Spleen (tissue), 11 donors: ENCODE measurements around the gene MAGOHB. TPM values are rescaled to one million over a fixed set of nuclear protein-coding genes. Genes with fewer than 3 reads are reported as not detected.
"Not testable (repeated sequence)": the region's sequence is repeated elsewhere in the genome, so short reads cannot be mapped to it uniquely, and the experiment has no call there.

Experiments
- DNase-seq: peaks from one replicate; pipeline ENCODE4 v3.0.0-alpha.2; 2020
- H3K27ac ChIP-seq, 8 donors: fragments of 200-600 bp; sonication (generic) in 7 of 8; 1 replicate in 4 of 8; 2 replicates in 4 of 8; pipeline versions ENCODE4 v1.5.0 to v1.8.0; 2016 to 2021; ENCODE audit warnings: inconsistent platforms in 4 of 8, mild to moderate bottlenecking in 4 of 8, moderate library complexity in 1 of 8
- H3K27me3 ChIP-seq, 7 donors: fragments of 200-600 bp; sonication (generic) in 6 of 7; replicated peaks in 1 of 7; 1 replicate in 4 of 7; 2 replicates in 3 of 7; pipeline versions ENCODE4 v1.5.0 to v1.8.0; 2016 to 2021; ENCODE audit warnings: inconsistent platforms in 3 of 7, mild to moderate bottlenecking in 1 of 7
- H3K36me3 ChIP-seq, 6 donors: fragments of 200-600 bp; sonication (generic) in 5 of 6; 1 replicate in 4 of 6; 2 replicates in 2 of 6; pipeline versions ENCODE4 v1.5.0 to v1.8.0; 2016 to 2021; ENCODE audit warnings: inconsistent platforms in 2 of 6
- H3K4me1 ChIP-seq, 6 donors: fragments of 200-600 bp; sonication (generic) in 5 of 6; 1 replicate in 3 of 6; 2 replicates in 3 of 6; pipeline versions ENCODE4 v1.5.0 to v1.8.0; 2016 to 2021; ENCODE audit warnings: inconsistent platforms in 3 of 6
- H3K4me3 ChIP-seq, 8 donors: fragments of 200-600 bp; sonication (generic) in 7 of 8; 1 replicate in 4 of 8; 2 replicates in 4 of 8; pipeline versions ENCODE4 v1.5.0 to v1.8.0; 2016 to 2021; ENCODE audit warnings: inconsistent platforms in 4 of 8, mild to moderate bottlenecking in 4 of 8, moderate library complexity in 2 of 8
- H3K9me3 ChIP-seq, 8 donors: fragments of 200-600 bp; sonication (generic) in 7 of 8; 1 replicate in 4 of 8; 2 replicates in 4 of 8; pipeline versions ENCODE4 v1.5.0 to v1.8.0; 2016 to 2021; ENCODE audit warnings: inconsistent platforms in 4 of 8
- POLR2A ChIP-seq, 3 donors: fragments of 450-650 bp; IDR thresholded peaks; one replicate each; pipeline ENCODE4 v1.5.1; 2017; ENCODE audit warnings: antibody characterized with exemption in 3 of 3, mild to moderate bottlenecking in 1 of 3
- POLR2AphosphoS5 ChIP-seq, 3 donors: sonication (generic); formaldehyde crosslinking; IDR thresholded peaks; one replicate each; pipeline ENCODE4 v1.5.1; 2017; ENCODE audit warnings: antibody characterized with exemption in 3 of 3
- WGBS, 5 donors: extraction: QIAGEN DNeasy Blood & Tissue Kit in 3 of 5; methylation state at CpG; one replicate each; pipeline versions ENCODE4 v1.1.5 to v1.1.7; 2013 to 2018; 5-methylcytosine and 5-hydroxymethylcytosine counted together
- intact Hi-C: fragments of 100-400 bp; cut with DNase I; formaldehyde crosslinking; loops from one replicate; pipeline ENCODE4 v1.15.0; 2023; ENCODE audit warnings: low total_unique reads
- polyA plus RNA-seq, 3 donors: library from polyadenylated mRNA; stranded (reverse); fragments of 200-250 nt; gene quantifications; one replicate each; pipeline ENCODE4 v1.2.1, GENCODE V29; 2013
- total RNA-seq, 7 donors: library from RNA; depleted of rRNA in 3 of 7; stranded (reverse); fragments of >200 nt in 3 of 7; fragmentation: NEBNext Ultra II Directional in 4 of 7; extraction: Animal tissue kit (Norgen Biotek cat#: 25700) in 4 of 7; gene quantifications; one replicate each; pipeline versions ENCODE4 v1.1.0 to v1.2.1, GENCODE V29; 2016 to 2021
- TF ChIP-seq, protein P1 (sequence below), 11 experiments: fragments of 200-600 bp in 7 of 11; fragments of 450-650 bp in 4 of 11; sonication (generic) in 4 of 11; IDR thresholded peaks in 8 of 11; conservative IDR thresholded peaks in 3 of 11; 1 replicate in 7 of 11; 2 replicates in 4 of 11; pipeline versions ENCODE4 v1.4.0 to v1.8.0; 2016 to 2021; ENCODE audit warnings: antibody characterized with exemption in 11 of 11, inconsistent platforms in 4 of 11, mild to moderate bottlenecking in 1 of 11
- donor health status: healthy with polysubstance abuse.
- donor health status: DM: no; HTN: no; CAD: no; lungs with moderate emphysema.
- donor health status: DM: no; HTN: no; CAD: no.
- donor health status: Bipolar disorder and iron deficiency.
- donor health status: healthy.
- donor health status: DM: no; HTN: no; CAD: no.
- donor health status: DM: yes; HTN: yes; CAD: no.

The MAGOHB gene
- total and polyA plus RNA-seq, 10 donors = 12.6 to 27.1 (median 20.0) TPM

DNA sequence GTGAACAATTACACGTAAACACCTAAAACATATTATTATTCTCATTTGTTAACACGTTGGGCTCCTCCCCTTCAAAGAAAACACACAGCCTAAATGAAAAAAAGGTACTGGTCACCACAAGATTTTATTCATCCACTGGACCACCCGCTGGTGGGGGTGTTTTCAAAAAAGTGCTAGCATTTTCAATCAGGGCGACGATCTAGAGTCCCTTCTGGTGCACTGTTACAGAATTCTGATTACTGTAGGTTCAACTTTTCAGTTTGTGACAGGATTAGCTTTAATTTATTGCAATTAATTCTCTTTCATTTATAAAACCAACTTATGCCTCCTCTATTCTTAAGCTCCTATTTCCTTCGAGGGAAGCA is 443 bp downstream of the MAGOHB start:
- Histone ChIP-seq H3K36me3 (peaks cover 0 to 29% (median 22%) of the 10 kb centered on the region in 6 donors), H3K27me3 (no peaks in the 10 kb centered on the region), H3K9me3 (no peaks in the 10 kb centered on the region), H3K4me3 (peak overlapping the region; percentile 58 to 93 (median 84)), H3K27ac (peak overlapping the region; percentile 71 to 92 (median 90)), H3K4me1 (peaks cover 12 to 43% (median 26%) of the 10 kb centered on the region in 6 donors)
- intact Hi-C loops = no loop called here
- DNase-seq = no peak
- TF ChIP-seq POLR2A (IDR thresholded peaks at IDR 0.05) (no peak), POLR2AphosphoS5 (IDR thresholded peaks at IDR 0.05) (no peak)
- TF ChIP-seq, protein P1, sequence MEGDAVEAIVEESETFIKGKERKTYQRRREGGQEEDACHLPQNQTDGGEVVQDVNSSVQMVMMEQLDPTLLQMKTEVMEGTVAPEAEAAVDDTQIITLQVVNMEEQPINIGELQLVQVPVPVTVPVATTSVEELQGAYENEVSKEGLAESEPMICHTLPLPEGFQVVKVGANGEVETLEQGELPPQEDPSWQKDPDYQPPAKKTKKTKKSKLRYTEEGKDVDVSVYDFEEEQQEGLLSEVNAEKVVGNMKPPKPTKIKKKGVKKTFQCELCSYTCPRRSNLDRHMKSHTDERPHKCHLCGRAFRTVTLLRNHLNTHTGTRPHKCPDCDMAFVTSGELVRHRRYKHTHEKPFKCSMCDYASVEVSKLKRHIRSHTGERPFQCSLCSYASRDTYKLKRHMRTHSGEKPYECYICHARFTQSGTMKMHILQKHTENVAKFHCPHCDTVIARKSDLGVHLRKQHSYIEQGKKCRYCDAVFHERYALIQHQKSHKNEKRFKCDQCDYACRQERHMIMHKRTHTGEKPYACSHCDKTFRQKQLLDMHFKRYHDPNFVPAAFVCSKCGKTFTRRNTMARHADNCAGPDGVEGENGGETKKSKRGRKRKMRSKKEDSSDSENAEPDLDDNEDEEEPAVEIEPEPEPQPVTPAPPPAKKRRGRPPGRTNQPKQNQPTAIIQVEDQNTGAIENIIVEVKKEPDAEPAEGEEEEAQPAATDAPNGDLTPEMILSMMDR (IDR thresholded peaks at IDR 0.05 in 8 of 11, conservative IDR thresholded peaks at IDR 0.05 in 3 of 11) = no peak
- 0 to 2% (median 0%) methylated on average over 6 of the region's 6 CpGs for WGBS, 5 donors

DNA sequence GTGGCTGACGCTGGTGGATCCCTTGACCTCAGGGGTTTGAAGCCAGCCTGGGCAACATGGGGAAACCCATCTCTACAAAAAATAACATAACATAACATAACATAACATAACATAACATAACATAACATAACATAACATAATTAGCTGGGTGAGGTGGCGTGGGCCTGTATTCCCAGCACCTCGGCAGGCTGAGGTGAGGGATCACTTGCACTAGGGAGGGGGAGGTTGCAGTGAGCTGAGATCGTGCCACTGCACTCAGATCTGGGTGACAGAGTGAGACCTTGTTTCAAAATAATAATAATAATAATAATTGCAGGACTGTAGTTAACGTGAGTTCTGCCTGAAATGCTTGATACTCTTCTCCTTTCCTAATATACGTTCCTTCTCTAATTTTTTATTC is 1.3 kb downstream of the MAGOHB start:
- 60 to 83% (median 80%) methylated on average over 6 of the region's 6 CpGs for WGBS, 5 donors
- H3K27ac ChIP-seq = no peak overlapping the region
- H3K4me3 ChIP-seq = peak overlapping the region in 6 of 8 donors; percentile 76 to 93 (median 87)
- TF ChIP-seq POLR2A (IDR thresholded peaks at IDR 0.05) = no peak
- TF ChIP-seq, protein P1 (IDR thresholded peaks at IDR 0.05 in 8 of 11, conservative IDR thresholded peaks at IDR 0.05 in 3 of 11) = no peak
- TF ChIP-seq POLR2AphosphoS5 (IDR thresholded peaks at IDR 0.05) = no peak
- intact Hi-C loops = no loop called here
- DNase-seq = peak; percentile 70
- peaks cover 0 to 38% (median 31%) of the 10 kb centered on the region in 6 donors for H3K36me3 ChIP-seq
- no peaks in the 10 kb centered on the region for H3K9me3 ChIP-seq
- H3K27me3 ChIP-seq = no peaks in the 10 kb centered on the region
- H3K4me1 ChIP-seq = peaks cover 12 to 43% (median 26%) of the 10 kb centered on the region in 6 donors

DNA sequence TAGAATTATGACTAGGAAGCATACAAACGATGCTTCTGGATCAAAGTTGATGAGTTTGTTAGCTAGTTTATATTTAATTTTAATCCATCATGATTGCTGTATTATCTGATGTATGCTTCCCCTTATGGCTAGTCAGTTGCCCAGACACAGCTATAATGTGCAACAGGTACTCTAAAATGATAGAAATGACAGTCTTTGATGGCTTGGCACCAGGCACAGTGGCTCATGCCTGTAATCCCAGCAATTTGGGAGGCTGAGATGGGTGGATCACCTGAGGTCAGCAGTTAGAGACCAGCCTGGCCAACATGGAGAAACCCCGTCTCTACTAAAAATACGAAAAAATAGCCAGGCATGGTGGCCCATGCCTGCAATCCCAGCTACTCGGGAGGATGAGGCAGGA is 2.2 kb downstream of the MAGOHB start:
- WGBS, 5 donors = 89 to 95% (median 91%) methylated on average over 4 of the region's 4 CpGs
- H3K4me3 ChIP-seq, DNase-seq, intact Hi-C loops, H3K27me3 ChIP-seq, H3K27ac ChIP-seq, H3K9me3 ChIP-seq: not testable (repeated sequence)
- H3K4me1 ChIP-seq = peaks cover 12 to 43% (median 26%) of the 10 kb centered on the region in 6 donors
- peaks cover 0 to 45% (median 35%) of the 10 kb centered on the region in 6 donors for H3K36me3 ChIP-seq

DNA sequence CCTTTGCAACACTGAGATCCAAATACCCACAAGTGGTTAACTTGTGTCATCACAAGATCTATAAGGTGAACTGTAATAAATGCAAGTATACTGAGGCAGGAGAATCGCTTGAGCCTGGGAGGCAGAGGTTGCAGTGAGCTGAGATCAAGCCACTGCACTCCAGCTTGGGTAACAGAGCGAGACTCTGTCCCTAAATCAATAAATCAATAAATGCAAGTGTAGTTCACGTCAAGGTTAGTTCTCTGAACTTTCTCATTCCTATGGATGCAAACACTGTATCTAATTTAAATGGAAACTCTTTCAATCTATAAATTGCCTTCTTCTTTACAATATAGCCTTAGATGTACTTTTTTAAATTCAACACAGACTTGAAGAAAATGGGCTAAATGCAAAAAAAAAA is 3.2 kb downstream of the MAGOHB start:
- no peak overlapping the region for H3K4me3 ChIP-seq
- 90 to 99% (median 97%) methylated on average over 3 of the region's 3 CpGs for WGBS, 5 donors
- intact Hi-C loops = no loop called here
- H3K27me3 ChIP-seq = no peaks in the 10 kb centered on the region
- H3K9me3 ChIP-seq = no peaks in the 10 kb centered on the region
- peaks cover 0 to 56% (median 35%) of the 10 kb centered on the region in 6 donors for H3K36me3 ChIP-seq
- H3K27ac ChIP-seq = no peak overlapping the region
- peaks cover 12 to 43% (median 26%) of the 10 kb centered on the region in 6 donors for H3K4me1 ChIP-seq
- DNase-seq = no peak
- TF ChIP-seq POLR2A (IDR thresholded peaks at IDR 0.05) (no peak), POLR2AphosphoS5 (IDR thresholded peaks at IDR 0.05) (no peak)
- TF ChIP-seq, protein P1 (IDR thresholded peaks at IDR 0.05 in 8 of 11, conservative IDR thresholded peaks at IDR 0.05 in 3 of 11) = no peak
